Midbrain (tissue), 1 donor: ENCODE data around the gene CUEDC2.
A peak's percentile ranks its signal among the peaks of the same experiment; 100 is the strongest.

Experiments
- DNase-seq: peaks from one replicate; lab custom pipeline; 2025; lab: John Stamatoyannopoulos, UW

Gene CUEDC2

GRCh38 chr10:102424916-102425315 lies 7.5 kb downstream of the CUEDC2 start:
- DNase-seq = no peak

GRCh38 chr10:102424145-102424544 lies 8.2 kb downstream of the CUEDC2 start:
- no peak for DNase-seq

- DNase-seq = no peak
These were observed 8.9 kb downstream of the CUEDC2 start for GRCh38 chr10:102423372-102423968.

GRCh38 chr10:102422545-102423129 lies 9.7 kb downstream of the CUEDC2 start:
- DNase-seq = peak; percentile 69

- no peak for DNase-seq
These were observed 10.4 kb downstream of the CUEDC2 start for GRCh38 chr10:102421757-102422512.

GRCh38 chr10:102421507-102421756 lies 10.9 kb downstream of the CUEDC2 start:
- DNase-seq = no peak

GRCh38 chr10:102420714-102421506 lies 11.5 kb downstream of the CUEDC2 start, which contains the start of gene FBXL15:
Gene FBXL15 (plus strand): TSS chr10:102420836. CDS start chr10:102421130, 294 bp downstream.
- DNase-seq = peak; percentile 98

GRCh38 chr10:102420181-102420713 lies 12.1 kb downstream of the CUEDC2 start:
- DNase-seq = no peak

- peak; percentile 87 for DNase-seq
These were observed 12.8 kb downstream of the CUEDC2 start for GRCh38 chr10:102419269-102420180.

GRCh38 chr10:102418622-102419268 lies 13.6 kb downstream of the CUEDC2 start, which contains the start of gene PSD:
Gene PSD (minus strand): TSS chr10:102418785. CDS start chr10:102417038, 1,747 bp downstream.
- peak; percentile 27 for DNase-seq

- DNase-seq = no peak
These were observed 15.7 kb downstream of the CUEDC2 start for GRCh38 chr10:102416695-102417094.

- DNase-seq = no peak
These were observed 16.1 kb downstream of the CUEDC2 start for GRCh38 chr10:102416283-102416682.

- no peak for DNase-seq
These were observed 17.6 kb downstream of the CUEDC2 start for GRCh38 chr10:102414749-102415148.

GRCh38 chr10:102413806-102414561 lies 18.4 kb downstream of the CUEDC2 start:
- DNase-seq = no peak

- DNase-seq = peak; percentile 21
These were observed 19.2 kb downstream of the CUEDC2 start for GRCh38 chr10:102413053-102413705.

- DNase-seq = no peak
These were observed 20.1 kb downstream of the CUEDC2 start for GRCh38 chr10:102412293-102412692.

- DNase-seq = no peak
These were observed 20.8 kb downstream of the CUEDC2 start for GRCh38 chr10:102411341-102412255.

GRCh38 chr10:102410429-102411073 lies 21.8 kb downstream of the CUEDC2 start:
- peak; percentile 14 for DNase-seq
